GM10847 (cell line): ENCODE data around the gene PSAP.

Experiments
- POLR2A ChIP-seq: IDR thresholded peaks from 2 replicates; pipeline ENCODE4 v1.6.1; 2011; ENCODE audit not compliant: insufficient read length; ENCODE audit errors: extremely low read depth

The PSAP gene

DNA sequence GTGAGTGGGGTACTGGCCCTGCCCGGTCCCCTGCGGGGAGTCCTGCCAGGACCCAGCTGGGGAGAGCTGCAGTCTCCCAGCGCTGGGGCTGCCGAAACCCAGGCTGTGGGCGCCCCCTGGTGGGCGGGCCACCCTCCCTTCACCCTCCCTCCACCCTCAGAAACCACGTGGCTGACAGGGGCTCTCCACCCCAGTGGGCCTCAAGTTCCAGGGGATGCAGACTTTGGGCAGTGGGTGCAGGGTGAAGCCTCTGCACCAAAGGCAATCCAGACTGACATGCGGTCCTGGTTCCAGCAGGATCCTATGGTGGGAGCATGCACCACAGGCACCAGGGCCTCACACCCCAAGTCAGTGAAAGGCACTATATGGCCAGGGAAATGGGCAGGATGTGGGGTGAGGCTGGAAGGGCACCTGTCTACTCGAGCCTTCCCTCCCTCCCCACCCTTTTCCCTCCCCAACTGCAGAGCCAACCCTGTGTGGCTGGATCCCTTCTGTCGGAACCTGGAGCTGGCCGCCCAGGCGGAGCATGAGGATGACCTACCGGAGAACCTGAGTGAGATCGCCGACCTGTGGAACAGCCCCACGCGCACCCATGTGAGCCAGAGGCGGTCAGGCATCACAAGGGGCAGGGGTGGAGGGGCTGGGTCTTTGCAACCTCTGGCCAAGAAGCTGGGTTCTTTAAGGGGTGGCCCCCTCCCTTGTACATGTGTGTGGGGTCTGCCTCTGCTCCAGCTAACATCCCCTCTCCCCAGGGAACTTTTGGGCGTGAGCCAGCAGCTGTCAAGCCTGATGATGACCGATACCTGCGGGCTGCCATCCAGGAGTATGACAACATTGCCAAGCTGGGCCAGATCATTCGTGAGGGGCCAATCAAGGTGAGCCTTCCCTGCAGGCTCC lies 38.8 kb downstream of the PSAP start:
- no peak for TF ChIP-seq POLR2A

DNA sequence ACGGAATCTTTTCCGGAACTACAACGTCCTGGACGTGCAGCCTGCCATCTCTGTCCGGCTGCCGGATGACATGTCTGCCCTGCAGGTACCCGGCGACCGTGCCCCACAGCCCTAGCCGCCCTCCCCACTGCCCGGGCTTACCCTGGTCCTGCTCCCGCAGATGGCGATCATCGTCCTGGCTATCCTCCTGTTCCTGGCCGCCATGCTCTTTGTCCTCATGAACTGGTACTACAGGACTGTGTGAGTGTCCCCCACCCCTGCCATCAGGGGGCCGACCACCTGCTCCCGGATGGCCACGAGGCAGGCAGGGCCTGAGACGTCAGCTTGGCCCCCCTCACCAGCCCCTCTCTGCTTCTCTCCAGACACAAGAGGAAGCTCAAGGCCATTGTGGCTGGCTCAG lies 39.7 kb downstream of the PSAP start:
- no peak for TF ChIP-seq POLR2A

DNA sequence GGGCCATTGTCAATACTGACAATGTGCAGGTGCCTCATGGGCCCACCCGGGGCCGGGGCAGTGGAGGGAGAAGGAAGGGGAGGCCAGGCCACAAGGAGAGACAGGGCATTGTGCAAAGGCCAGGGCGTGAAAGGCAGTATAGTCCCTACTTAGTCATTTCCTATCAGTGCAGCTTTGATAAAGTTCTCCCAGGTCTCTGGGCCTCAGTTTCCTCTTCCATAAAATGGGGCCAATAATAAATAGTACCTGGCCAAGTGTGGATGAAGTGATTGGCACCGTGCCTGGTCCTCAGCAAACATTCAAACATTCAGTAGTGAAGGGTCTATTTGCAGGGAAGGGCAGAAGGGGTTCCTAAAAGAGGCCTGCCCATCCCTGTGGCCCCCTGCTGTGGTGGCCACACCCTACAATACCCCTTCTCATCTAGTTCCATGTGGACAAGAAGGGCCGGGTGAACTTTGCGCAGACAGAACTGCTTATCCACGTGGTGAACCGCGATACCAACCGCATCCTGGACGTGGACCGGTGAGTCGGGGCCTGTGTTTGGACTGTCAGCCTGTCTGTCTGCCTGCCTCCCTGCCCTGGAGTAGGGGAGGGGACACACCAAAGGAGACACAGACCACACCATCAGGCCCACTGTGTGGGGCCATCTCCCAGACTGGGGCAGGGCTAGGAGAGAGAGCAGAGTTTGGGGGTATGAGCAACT lies 40.9 kb downstream of the PSAP start:
- TF ChIP-seq POLR2A = no peak

DNA sequence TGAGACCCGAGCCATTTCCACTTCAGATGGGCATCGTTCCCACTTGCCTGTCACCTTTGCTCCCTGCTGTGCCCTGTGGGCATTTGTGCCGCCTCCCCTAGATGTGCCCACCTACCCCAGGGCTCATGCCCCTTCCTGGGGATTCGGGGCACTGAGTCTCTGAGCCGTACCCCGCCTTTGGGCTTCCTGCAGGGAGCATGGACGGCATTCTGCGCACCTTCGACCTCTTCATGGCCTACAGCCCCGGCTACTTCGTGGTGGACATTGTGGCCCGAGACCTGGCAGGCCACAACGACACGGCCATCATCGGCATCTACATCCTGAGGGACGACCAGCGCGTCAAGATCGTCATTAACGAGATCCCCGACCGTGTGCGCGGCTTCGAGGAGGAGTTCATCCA lies 41.4 kb downstream of the PSAP start:
- no peak for TF ChIP-seq POLR2A

DNA sequence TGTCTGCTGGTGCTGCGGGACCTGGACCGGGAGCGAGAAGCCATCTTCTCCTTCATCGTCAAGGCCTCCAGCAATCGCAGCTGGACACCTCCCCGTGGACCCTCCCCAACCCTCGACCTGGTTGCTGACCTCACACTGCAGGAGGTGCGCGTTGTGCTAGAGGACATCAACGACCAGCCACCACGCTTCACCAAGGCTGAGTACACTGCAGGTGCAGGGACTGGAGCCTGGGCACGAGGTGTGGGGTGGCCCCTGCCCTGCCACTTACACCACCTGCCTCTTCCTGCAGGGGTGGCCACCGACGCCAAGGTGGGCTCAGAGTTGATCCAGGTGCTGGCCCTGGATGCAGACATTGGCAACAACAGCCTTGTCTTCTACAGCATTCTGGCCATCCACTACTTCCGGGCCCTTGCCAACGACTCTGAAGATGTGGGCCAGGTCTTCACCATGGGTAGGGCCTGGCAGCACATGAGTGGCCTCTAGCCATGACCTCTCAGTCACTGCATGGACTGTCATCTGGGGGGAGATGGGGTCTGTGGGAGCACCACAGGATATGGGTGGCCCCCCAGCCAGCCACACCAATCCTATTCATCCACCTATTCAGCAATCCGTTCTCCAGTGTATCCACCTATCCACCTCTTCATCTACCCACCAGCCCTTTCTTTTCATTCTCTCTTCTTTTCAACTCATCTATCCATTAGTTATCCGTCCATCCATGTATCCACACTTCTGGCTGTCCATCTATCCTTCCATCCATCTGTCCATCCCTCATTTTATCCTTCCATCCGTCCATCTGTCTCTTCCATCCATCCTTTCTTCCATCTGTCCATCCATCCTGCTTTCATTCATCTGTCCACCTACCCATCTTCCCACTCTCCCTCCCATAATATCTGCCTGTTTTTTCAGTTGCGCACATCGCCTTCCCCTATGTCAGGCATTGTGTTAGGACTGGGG lies 43.2 kb downstream of the PSAP start:
- no peak for TF ChIP-seq POLR2A

DNA sequence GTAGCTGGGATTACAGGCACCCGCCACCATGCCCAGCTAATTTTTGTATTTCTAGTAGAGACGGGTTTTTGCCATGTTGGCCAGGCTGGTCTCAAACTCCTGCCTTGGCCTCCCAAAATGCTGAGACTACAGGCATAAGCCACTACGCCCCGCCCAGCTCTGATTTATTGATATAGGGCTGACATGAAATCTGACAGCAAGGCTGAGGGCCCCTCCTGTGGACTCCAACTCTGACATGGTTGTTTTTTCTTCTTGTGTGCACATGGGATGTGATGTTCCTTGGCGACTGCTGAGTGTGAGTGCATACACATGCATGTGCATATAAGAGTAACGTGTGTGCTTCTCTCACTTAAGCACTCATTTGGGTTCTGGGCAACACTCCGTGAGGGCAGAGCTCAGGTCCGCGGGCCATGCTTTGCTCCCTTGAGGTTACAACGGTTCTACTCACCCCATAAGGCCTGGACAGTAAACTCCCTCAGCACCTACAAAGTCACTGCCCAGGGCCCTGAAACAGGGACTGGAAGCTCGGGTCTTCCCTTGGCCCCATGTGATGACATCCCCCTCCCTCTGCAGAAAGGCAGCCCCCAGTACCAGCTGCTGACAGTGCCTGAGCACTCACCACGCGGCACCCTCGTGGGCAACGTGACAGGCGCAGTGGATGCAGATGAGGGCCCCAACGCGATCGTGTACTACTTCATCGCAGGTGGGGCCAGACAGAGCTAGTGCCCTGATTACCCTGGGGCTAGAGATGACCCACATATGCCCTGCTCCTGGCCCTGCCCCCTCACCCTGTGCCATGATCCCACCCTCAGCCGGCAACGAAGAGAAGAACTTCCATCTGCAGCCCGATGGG lies 44.1 kb downstream of the PSAP start:
- TF ChIP-seq POLR2A = no peak

DNA sequence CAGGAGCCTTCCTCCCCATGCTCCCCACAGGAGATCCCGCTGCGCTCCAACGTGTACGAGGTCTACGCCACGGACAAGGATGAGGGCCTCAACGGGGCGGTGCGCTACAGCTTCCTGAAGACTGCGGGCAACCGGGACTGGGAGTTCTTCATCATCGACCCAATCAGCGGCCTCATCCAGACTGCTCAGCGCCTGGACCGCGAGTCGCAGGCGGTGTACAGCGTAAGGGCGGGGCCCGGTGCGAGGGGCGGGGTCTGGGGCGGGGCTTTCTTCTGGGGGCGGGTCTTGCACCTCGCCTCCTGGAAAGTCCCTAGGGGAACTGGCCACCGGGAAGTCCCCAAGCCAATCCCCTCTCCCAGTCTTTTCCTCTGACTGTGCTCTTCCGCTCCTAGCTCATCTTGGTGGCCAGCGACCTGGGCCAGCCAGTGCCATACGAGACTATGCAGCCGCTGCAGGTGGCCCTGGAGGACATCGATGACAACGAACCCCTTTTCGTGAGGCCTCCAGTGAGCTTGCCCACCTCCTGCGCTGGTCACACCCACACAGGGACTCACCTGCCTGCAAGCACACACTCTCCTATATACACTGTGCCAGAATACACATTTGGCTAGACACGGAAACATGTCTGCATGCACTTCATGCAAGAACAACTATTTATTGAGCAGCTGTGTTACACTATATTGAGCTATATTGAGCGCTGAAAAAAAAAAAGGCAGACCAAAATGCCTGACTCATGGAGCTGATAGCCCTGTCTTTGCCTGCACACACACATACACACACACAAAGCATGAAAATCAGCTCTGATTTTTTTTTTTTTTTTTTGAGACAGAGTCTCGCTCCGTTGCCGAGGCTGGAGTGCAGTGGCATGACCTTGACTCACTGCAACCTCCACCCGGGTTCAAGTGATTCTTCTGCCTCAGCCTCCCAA lies 45.0 kb downstream of the PSAP start:
- TF ChIP-seq POLR2A = no peak

DNA sequence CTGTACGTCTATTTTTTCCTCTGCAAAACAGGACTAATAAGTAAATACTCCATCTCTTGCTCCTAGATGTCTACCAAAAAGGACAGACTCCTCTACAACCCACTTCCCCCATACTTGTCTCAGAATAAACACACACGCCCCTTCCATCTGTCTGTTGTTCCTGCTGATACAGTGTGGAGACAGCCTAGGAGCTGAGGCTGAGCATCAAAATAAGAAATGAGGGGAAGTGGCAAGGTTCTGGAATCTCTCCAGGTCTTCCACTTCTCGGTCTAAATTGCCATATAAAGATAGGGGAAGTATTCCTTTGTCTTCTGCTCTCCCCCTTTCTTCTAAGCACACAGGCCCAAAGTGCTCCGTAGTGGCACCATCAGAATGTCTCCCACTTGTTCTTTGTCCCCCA lies 47.0 kb downstream of the PSAP start:
- no peak for TF ChIP-seq POLR2A

DNA sequence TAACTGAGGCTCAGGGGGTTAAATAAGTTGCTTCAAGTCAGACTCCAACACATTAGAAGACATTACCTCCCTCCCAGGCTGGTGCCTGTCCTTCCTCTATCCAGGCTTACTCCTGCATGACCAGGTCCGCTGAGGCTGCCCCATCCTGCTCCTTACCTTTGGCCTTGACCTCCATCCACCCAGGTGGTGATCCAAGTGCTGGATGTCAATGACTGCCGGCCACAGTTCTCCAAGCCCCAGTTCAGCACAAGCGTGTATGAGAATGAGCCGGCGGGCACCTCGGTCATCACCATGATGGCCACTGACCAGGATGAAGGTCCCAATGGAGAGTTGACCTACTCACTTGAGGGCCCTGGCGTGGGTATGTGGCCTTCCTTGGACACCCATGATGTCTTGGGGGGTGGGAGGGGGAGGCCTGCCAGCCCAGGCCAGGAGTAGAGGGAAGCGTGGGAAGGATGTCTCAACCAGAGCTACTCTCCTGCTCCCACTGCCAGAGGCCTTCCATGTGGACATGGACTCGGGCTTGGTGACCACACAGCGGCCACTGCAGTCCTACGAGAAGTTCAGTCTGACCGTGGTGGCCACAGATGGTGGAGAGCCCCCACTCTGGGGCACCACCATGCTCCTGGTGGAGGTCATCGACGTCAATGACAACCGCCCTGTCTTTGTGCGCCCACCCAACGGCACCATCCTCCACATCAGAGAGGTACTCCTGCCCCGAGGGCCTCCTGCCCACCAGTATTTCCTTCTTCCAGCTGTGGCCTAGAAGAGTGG lies 48.1 kb downstream of the PSAP start:
- TF ChIP-seq POLR2A = no peak

DNA sequence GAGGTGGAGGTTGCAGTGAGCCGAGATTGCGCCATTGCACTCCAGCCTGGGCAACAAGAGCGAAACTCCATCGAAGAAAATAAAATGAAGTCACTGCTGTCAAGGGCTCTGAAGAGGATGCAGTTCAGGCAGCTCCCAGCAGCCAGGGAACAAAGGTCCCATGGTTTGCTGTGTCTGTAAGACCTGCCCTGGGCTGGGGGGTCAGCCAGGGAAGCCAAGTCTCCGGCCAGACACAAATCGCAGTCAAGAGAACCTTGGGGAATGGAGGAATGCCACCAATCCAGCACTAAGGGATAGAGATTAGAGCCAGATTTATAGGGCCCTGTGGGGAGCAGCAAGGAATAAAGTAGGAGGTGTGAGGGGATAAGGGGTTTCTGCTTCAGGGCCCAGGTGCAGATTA lies 48.8 kb downstream of the PSAP start:
- TF ChIP-seq POLR2A = no peak

DNA sequence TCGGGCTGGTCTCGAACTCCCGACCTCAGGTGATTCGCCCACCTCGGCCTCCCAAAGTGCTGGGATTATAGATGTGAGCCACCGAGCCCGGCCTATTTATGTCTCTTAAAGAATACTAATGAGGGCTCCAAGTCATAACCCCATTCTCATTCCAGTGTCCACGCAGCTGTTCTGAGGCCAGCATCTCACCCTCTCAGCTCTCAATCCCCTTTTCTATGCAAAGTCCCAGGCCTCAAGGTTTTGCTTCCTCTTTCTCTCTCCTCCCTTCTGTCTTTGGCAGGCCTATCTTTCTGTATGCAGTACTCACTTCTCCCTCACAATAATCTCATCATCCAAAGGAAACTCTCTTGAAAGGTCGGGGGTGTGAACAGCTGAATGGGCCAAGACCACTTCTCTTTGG lies 49.7 kb downstream of the PSAP start:
- no peak for TF ChIP-seq POLR2A

DNA sequence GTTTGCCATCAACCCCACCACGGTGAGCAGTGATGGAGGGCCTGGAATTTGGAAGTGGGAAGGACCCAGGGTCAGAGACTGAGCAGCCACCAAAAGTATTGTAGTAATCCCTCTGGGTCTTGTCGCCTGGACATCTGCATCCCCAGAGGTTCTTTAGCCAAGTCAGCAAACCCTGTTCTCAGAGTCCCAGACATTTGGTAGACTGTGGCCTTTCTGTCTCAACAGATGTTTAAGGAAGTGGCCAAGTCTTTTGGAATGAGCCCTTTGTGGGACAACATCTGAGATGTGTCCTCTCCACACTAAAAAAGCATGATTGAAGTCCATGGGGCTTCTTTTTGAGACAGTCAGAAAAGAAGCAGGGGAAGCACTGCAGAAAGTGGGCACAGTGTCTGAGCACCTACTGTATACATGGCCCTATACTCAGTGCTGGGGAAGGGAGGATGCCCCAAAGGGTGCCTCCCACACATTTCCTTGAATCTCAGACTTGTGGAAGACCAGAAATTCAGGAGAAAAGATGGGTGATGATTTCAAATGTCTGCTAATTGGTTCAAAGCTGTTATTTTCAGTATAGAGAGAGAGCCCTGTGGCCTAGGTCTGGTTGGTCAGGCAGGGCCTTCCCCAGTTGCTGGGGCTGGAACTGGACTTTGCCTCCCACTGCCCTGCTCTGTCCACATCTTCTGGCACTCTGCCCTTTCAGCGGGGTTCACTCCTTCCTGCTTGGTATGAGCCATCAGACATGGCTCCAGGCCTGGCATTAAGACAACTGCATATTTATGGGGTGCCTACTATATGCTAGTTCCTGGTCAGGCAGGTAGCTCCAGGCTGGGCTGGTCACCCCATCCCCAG lies 51.2 kb downstream of the PSAP start:
- no peak for TF ChIP-seq POLR2A
